GM12892 (cell line): ENCODE measurements around the gene SLC39A11.

Experiments
- DNase-seq: peaks from one replicate; pipeline ENCODE4 v3.0.0; 2011; ENCODE audit not compliant: insufficient read length
- FAIRE-seq: peaks from 2 replicates; lab custom pipeline; 2011; peaks lifted over from hg19 to GRCh38; lab: Jason Lieb, UNC
- POLR2A ChIP-seq: IDR thresholded peaks from 2 replicates; pipeline ENCODE4 v1.6.1; 2011; ENCODE audit warnings: low read depth, low read length, control low read depth
- POLR2AphosphoS5 ChIP-seq: IDR thresholded peaks from 2 replicates; pipeline ENCODE4 v1.6.1; 2011; ENCODE audit warnings: low read depth, low read length, control low read depth
- TAF1 ChIP-seq: IDR thresholded peaks from 2 replicates; pipeline ENCODE4 v1.6.1; 2011; ENCODE audit warnings: low read depth, mild to moderate bottlenecking, control low read depth, low read length, borderline replicate concordance

SLC39A11 gene

DNA sequence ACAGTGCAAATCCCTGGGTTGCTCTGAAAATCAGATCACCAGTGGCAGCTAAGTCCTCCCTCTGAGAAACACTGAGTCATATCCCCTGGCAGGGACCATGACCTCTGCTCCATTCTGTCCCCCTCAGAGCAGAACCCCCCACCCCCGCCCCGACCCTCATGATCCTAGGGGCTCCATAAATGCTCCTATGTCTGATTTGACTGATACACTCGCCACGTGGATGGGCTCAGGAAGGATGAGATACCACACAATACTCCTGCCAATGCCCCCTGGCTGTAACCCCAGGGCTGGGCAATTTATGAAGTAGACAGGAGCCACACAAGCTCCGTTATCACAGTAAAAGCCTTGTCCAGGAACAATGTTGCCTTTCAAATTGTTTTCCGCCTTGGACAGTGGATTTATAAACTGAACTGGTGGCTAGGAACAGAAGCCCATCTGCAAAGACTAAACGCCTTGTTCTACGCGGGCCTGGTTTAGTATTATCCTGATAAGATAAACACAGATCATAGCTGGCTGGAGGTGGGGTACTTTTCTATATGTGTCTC is 394.8 kb downstream of the SLC39A11 start:
- no peak for DNase-seq
- no peak for TF ChIP-seq POLR2A
- TF ChIP-seq POLR2AphosphoS5: no peak
- no peak for TF ChIP-seq TAF1
- FAIRE-seq: no peak

DNA sequence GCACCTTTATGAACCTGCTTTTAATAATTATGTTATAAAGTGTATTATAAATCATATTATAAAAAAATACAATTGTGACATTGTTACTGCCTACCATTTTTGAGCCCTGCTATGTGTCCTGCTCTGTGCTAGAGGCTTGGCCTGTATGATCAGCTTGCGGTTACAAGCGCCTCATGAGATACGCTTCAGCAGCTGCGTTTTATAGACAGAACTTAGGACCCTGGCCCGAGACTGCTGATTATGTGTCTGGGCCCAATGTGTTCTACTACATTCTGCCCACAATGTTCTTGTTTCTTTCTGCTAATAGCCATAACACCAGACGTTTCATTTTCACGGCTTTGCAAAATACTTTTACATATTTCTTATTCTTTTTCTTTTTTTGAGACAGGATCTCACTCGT is 395.8 kb downstream of the SLC39A11 start:
- DNase-seq (no peak), FAIRE-seq (no peak)
- TF ChIP-seq POLR2AphosphoS5 (no peak), TAF1 (no peak), POLR2A (no peak)

DNA sequence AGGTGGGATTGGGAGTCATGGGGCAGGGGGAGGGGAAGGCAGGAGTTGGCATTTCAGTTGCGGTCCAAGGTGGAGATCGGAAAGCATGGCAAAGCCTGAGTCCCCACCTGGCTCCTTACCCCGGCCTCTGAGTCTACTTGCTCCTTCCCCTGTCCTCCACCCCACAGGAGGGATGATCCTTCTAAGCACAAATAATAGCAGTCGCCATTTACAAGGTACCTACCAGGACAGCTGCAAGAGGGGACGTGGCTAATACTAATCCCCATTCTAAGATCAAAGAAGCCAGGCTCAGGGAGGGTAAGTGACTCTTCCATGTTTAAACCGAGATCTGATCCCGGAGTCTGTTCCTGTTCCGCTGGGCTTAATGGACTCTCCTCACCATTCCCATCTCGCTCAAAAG is 396.3 kb downstream of the SLC39A11 start:
- FAIRE-seq (no peak), DNase-seq (no peak)
- TF ChIP-seq POLR2AphosphoS5 (no peak), POLR2A (no peak)

DNA sequence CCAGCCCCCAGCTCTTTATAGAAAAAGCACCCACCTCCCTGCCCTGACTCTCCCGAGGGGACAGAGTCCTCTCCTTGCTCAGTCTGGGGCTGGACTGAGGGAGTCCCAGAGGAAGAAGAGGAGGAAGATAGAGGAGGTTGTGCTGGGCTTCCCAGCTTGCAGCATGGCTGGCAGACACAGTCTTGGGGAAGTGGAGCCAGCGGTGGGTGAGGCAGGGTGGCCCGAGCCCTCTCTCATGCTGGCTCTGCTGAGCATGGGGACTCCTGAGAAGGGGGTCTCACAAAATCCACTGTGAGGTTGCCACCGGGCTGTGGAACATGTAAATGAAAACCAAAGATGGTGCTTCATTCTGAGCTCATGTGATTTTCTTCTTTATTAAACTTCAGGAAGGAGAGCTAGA is 398.5 kb downstream of the SLC39A11 start:
- FAIRE-seq (no peak), DNase-seq (no peak)
- TF ChIP-seq TAF1: no peak
- no peak for TF ChIP-seq POLR2AphosphoS5
- TF ChIP-seq POLR2A: no peak

DNA sequence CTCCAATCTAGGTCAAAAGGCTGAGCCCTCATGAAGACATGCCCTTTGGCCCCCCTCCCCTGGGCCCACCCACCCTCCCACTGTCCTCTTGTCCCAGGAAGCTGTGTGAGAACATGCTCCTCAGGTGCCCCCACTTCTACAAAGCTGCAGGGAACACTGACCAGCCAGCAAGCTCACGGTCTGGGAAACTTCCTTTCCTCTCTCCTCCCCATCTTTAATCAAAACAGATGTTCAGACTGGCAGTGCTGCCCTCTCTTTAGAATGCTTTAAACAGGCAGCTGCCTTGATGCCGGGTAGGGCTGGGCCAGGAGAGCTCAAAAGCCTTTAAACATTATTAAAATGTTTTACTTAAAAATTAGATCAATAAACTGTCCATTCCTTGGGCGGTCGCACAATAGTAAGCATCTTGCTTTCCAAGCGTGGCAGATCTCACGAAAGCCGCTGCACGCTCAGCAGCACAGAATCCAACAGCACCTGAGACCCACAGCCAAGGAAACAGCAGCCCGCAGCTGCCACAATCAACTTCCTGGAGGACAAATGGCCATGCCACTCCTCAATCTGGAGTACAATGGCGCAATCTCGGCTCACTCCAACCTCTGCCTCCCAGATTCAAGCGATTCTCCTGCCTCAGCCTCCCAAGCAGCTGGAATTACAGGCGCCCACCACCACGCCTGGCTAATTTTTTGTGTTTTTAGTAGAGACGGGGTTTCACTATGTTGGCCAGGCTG is 399.2 kb downstream of the SLC39A11 start:
- DNase-seq (no peak), FAIRE-seq (no peak)
- TF ChIP-seq POLR2AphosphoS5: no peak
- no peak for TF ChIP-seq POLR2A
- TF ChIP-seq TAF1: no peak

DNA sequence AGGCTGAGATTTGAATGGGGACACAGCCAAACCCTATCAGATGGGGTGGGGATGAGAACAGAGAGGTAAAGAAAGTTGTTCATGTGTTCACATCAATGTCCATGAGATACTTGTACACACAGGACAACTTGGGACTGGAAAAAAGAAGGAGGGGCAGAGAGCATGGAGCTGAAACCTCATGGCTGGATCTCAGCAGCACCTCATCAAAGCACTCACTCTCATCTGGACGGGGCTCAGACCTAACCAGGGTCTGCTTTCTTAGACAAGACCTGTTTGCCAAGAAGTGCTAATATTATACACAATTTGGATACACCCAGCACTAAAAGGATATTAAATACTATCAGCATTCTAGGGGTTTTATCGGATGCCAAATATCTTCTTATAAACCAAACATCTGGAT is 399.8 kb downstream of the SLC39A11 start:
- DNase-seq (no peak), FAIRE-seq (no peak)
- TF ChIP-seq POLR2AphosphoS5: no peak
- TF ChIP-seq POLR2A: no peak
- TF ChIP-seq TAF1: no peak

DNA sequence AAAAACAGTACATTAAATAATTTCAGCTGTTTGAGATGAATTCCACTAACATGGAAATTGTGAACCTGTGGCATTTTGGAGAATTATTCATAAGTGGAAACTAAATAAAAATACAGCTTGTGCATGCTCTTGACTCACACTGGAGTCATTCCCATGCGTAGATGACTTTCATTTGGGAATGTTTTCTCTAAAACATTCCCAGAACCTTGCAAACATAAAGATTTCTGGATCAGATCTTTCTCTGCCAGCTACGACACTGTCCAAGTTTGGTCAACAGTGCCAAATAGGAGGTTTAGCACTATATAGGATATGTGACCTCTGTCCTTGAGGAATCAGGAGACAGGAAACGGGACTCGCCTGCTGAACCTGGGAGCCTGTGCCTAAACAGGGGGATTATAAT is 400.9 kb downstream of the SLC39A11 start:
- no peak for FAIRE-seq
- no peak for DNase-seq
- TF ChIP-seq POLR2A (no peak), POLR2AphosphoS5 (no peak), TAF1 (no peak)

DNA sequence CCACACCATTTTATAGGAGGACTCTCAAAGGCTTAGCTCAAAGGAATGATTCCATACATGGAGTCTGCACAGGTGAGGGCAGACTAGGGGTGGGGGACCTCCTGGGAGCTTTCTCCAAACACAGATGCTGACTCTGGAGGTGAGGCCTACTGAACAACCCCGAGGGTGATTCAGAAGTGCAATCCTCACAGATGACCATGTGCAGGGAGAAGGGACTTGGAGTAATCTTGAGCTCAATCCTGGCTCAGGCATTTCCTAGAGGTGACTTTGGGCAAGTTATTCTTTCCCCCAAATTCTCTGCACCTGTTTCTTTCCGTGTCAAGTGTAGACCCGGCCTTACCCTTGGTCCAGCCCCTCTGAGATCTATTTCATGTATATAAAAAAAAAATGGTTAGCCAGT is 401.5 kb downstream of the SLC39A11 start:
- FAIRE-seq: no peak
- no peak for DNase-seq
- TF ChIP-seq TAF1 (no peak), POLR2AphosphoS5 (no peak), POLR2A (no peak)

DNA sequence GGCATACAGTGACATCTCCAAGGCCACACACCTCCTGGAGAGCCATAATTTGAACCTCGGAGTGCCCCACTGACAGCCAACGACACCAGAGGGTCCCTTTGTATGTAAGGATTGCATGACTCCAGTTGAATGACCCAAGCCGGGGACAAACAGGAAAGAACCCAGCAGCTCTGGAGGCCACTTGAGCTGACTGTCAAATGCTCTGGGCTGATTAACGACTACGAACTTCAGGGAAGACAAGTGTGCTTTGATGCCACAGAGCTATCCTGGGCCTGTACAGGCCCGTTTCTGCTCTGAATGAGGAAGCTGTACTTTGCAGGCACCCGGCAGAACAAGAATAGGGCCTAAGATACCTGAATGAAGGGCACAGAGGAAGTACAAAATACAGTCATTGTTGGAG is 404.6 kb downstream of the SLC39A11 start:
- FAIRE-seq (no peak), DNase-seq (no peak)
- no peak for TF ChIP-seq TAF1
- no peak for TF ChIP-seq POLR2AphosphoS5
- TF ChIP-seq POLR2A: no peak

DNA sequence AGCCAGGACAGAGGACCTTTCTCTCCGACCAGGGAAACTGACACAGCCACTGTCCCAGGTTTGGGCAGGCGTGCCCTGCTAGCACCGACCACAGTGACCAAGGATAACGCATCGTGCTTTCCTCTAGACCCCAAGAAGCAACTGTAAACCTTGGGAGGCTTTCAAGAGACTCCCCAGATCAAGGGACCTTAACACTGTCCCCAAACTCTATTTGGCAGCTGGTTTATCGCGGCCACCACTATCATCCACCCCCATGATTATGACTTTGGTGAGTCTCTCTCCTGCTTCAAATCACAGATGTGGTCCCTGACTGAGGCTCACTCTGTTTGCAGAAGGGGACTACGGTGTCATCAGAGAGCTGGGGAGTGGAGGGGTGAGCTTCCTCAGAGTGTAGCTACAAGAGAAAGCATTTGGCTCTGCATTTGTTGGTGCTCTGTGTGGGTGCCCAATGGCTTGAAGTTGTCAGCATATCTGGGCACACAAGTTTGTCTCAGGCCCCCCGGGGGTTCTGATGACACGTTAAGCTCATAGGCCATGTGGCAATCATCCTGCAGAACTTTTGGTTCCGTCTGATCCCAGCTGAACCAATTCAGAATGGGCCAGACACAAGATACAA is 408.0 kb downstream of the SLC39A11 start:
- no peak for TF ChIP-seq TAF1
- TF ChIP-seq POLR2AphosphoS5: no peak
- TF ChIP-seq POLR2A: no peak
- DNase-seq: no peak
- FAIRE-seq: no peak

DNA sequence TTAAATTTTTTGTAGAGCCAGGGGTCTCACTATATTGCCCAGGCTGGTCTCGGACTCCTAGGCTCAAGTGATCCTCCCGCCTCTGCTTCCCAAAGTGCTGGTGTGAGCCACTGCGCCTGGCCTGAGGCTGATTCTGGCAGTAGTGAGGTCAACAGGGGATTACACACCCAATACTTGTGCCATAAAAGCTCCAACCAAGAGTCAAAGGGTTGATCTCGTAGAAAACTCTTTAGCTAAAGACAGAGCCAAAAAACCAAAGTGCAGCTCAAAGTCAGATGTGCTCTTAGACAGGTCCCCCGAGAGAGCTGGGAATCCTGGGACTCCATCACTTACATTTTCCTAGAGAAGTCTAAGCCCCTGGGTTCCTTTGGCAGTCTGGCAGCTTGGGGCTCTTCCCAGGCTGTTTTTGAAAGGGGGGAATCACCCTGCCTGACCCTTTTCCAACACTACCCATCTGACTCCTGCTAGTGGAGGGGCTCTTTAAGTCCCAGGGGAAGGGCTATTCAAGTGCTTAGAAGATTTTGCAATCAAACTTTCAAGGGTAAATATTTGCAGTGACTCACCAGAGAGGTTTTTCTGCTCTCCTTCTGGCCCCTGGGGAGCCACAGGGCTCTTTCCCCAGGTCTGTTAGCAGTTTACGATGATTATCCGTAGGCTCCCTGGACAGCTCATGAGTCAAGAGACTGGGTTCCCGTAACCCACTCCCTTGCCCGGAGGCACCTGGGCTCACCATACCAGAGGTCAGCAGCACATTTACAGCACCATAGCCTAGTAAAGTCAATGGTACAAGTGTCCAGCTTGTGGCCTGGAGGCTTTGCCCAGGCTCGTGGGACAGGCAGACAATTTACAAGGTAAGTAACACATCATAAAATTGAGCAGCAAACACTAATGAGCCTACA is 408.7 kb downstream of the SLC39A11 start:
- DNase-seq (no peak), FAIRE-seq (no peak)
- no peak for TF ChIP-seq POLR2AphosphoS5
